ENCODE results near the gene HNRNPAB.

Gene HNRNPAB

GRCh38 chr5:178232124-178232919, 28.0 kb downstream of the HNRNPAB start, which contains the start of gene PHYKPL:
Gene PHYKPL (minus strand): TSS chr5:178232802. CDS start chr5:178232550, 252 bp downstream.
- peak; percentile 77 for DNase-seq

GRCh38 chr5:178232920-178233429, 28.6 kb downstream of the HNRNPAB start:
- DNase-seq: no peak

GRCh38 chr5:178234121-178234749, 29.9 kb downstream of the HNRNPAB start:
- no peak for DNase-seq

GRCh38 chr5:178234750-178235587, 30.6 kb downstream of the HNRNPAB start:
- DNase-seq: peak; percentile 76

- DNase-seq: no peak
These were observed 31.2 kb downstream of the HNRNPAB start for GRCh38 chr5:178235588-178235974.

GRCh38 chr5:178236126-178236525, 31.8 kb downstream of the HNRNPAB start:
- no peak for DNase-seq

GRCh38 chr5:178236679-178237078, 32.3 kb downstream of the HNRNPAB start:
- DNase-seq: no peak

GRCh38 chr5:178237431-178238312, 33.3 kb downstream of the HNRNPAB start:
- DNase-seq: no peak

GRCh38 chr5:178238313-178238635, 33.9 kb downstream of the HNRNPAB start:
- DNase-seq: no peak

GRCh38 chr5:178238711-178239592, 34.6 kb downstream of the HNRNPAB start:
- peak; percentile 48 for DNase-seq

GRCh38 chr5:178239626-178240301, 35.4 kb downstream of the HNRNPAB start:
- peak; percentile 51 for DNase-seq

GRCh38 chr5:178240341-178240741, 36.0 kb downstream of the HNRNPAB start:
- DNase-seq: no peak

GRCh38 chr5:178240766-178241165, 36.4 kb downstream of the HNRNPAB start:
- DNase-seq: no peak

GRCh38 chr5:178241231-178241663, 36.9 kb downstream of the HNRNPAB start:
- no peak for DNase-seq

- DNase-seq: no peak
These were observed 37.4 kb downstream of the HNRNPAB start for GRCh38 chr5:178241688-178242231.

- DNase-seq: no peak
These were observed 38.1 kb downstream of the HNRNPAB start for GRCh38 chr5:178242416-178242815.

GRCh38 chr5:178244576-178244975, 40.2 kb downstream of the HNRNPAB start:
- no peak for DNase-seq

GRCh38 chr5:178245389-178245788, 41.1 kb downstream of the HNRNPAB start:
- no peak for DNase-seq

- DNase-seq: no peak
These were observed 42.4 kb downstream of the HNRNPAB start for GRCh38 chr5:178246624-178247279.

Data from CD4-positive, alpha-beta T cell treated with Interleukin-21 for 1 hour (primary cell).